ENCODE data around the gene CLDN1. TPM values are rescaled to one million over a fixed set of nuclear protein-coding genes. Genes with fewer than 3 reads are reported as not detected.

Gene CLDN1
- total RNA-seq, 1 donor = 14.2 TPM

GRCh38 chr3:190346541-190346940, 24.3 kb upstream of the CLDN1 start:
- H3K4me3 ChIP-seq (ENCODE audit: low read depth, low read length) = no peak overlapping the region
- DNase-seq (ENCODE audit: low read depth) = no peak
- TF ChIP-seq CTCF (IDR thresholded peaks at IDR 0.05; ENCODE audit: insufficient read depth, low read depth, low read length) = no peak

- peak overlapping the region; percentile 9 for H3K4me3 ChIP-seq (ENCODE audit: low read depth, low read length)
- no peak for DNase-seq (ENCODE audit: low read depth)
- TF ChIP-seq CTCF (IDR thresholded peaks at IDR 0.05; ENCODE audit: insufficient read depth, low read depth, low read length) = no peak
These were observed 23.6 kb upstream of the CLDN1 start for GRCh38 chr3:190345878-190346277.

GRCh38 chr3:190345027-190345821, 23.0 kb upstream of the CLDN1 start:
- TF ChIP-seq CTCF (IDR thresholded peaks at IDR 0.05; ENCODE audit: insufficient read depth, low read depth, low read length) = no peak
- peak; percentile 91 for DNase-seq (ENCODE audit: low read depth)
- H3K4me3 ChIP-seq (ENCODE audit: low read depth, low read length) = peak overlapping the region; percentile 9

- no peak overlapping the region for H3K4me3 ChIP-seq (ENCODE audit: low read depth, low read length)
- no peak for TF ChIP-seq CTCF (IDR thresholded peaks at IDR 0.05; ENCODE audit: insufficient read depth, low read depth, low read length)
- DNase-seq (ENCODE audit: low read depth) = peak; percentile 28
These were observed 17.8 kb upstream of the CLDN1 start for GRCh38 chr3:190340071-190340470.

GRCh38 chr3:190339130-190339529, 16.9 kb upstream of the CLDN1 start:
- DNase-seq (ENCODE audit: low read depth) = peak; percentile 48
- peak; percentile 30 for TF ChIP-seq CTCF (IDR thresholded peaks at IDR 0.05; ENCODE audit: insufficient read depth, low read depth, low read length)
- H3K4me3 ChIP-seq (ENCODE audit: low read depth, low read length) = no peak overlapping the region

GRCh38 chr3:190338717-190339116, 16.5 kb upstream of the CLDN1 start:
- no peak for TF ChIP-seq CTCF (IDR thresholded peaks at IDR 0.05; ENCODE audit: insufficient read depth, low read depth, low read length)
- no peak for DNase-seq (ENCODE audit: low read depth)
- no peak overlapping the region for H3K4me3 ChIP-seq (ENCODE audit: low read depth, low read length)

- TF ChIP-seq CTCF (IDR thresholded peaks at IDR 0.05; ENCODE audit: insufficient read depth, low read depth, low read length) = no peak
- DNase-seq (ENCODE audit: low read depth) = no peak
- no peak overlapping the region for H3K4me3 ChIP-seq (ENCODE audit: low read depth, low read length)
These were observed 15.1 kb upstream of the CLDN1 start for GRCh38 chr3:190337301-190337700.

Measured in fibroblast of villous mesenchyme (primary cell).